Measurements from ENCODE around the gene TAS2R41. TPM values are rescaled to one million over a fixed set of nuclear protein-coding genes. Genes with fewer than 3 reads are reported as not detected.

The TAS2R41 gene
- total RNA-seq, 1 donor from 2014 or later = not detected

DNA sequence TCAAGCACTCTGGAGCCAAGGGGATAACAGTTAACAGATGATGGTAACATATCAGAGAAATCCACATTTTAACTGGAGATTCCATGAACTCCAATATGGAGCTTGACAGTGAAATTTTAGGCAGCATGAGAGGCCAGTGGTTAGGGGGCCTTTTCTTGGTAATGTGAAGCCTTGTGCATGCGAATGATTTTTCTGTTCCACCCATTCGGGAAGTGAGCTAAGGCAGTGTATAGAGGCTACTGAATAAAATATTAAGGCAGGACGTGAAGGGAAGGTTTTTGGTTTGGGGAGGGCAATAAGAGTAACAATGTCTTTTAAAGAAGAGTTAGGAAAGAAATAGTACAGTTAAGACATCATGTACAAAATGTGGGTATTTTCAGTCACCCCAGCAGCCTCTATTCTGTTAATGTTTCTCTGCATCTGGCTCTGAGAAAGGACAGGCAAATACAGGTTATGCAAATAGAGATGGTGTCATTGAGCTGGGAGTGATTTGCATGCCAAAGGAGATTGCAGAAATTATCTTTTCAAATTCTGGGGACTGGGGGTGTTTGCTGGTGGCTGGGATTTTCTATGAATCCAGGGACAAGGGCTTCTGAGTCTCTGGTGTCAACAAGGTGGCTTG lies 41.2 kb upstream of the TAS2R41 start:
- no peak overlapping the region for H3K4me3 ChIP-seq (ENCODE audit: low read depth, low read length)
- TF ChIP-seq, protein P1, sequence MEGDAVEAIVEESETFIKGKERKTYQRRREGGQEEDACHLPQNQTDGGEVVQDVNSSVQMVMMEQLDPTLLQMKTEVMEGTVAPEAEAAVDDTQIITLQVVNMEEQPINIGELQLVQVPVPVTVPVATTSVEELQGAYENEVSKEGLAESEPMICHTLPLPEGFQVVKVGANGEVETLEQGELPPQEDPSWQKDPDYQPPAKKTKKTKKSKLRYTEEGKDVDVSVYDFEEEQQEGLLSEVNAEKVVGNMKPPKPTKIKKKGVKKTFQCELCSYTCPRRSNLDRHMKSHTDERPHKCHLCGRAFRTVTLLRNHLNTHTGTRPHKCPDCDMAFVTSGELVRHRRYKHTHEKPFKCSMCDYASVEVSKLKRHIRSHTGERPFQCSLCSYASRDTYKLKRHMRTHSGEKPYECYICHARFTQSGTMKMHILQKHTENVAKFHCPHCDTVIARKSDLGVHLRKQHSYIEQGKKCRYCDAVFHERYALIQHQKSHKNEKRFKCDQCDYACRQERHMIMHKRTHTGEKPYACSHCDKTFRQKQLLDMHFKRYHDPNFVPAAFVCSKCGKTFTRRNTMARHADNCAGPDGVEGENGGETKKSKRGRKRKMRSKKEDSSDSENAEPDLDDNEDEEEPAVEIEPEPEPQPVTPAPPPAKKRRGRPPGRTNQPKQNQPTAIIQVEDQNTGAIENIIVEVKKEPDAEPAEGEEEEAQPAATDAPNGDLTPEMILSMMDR (conservative IDR thresholded peaks at IDR 0.05; ENCODE audit: low read depth, low read length) = no peak
- no peak for DNase-seq (ENCODE audit: low read depth)

- DNase-seq (ENCODE audit: low read depth) = no peak
- H3K4me3 ChIP-seq (ENCODE audit: low read depth, low read length) = no peak overlapping the region
- TF ChIP-seq, protein P1 (conservative IDR thresholded peaks at IDR 0.05; ENCODE audit: low read depth, low read length) = no peak
Measured at GRCh38 chr7:143437578-143437977, 40.1 kb upstream of the TAS2R41 start.

- no peak overlapping the region for H3K4me3 ChIP-seq (ENCODE audit: low read depth, low read length)
- no peak for DNase-seq (ENCODE audit: low read depth)
- TF ChIP-seq, protein P1 (conservative IDR thresholded peaks at IDR 0.05; ENCODE audit: low read depth, low read length) = no peak
Measured at GRCh38 chr7:143439866-143440265, 37.8 kb upstream of the TAS2R41 start.

- no peak within 1 kb of the TSS for H3K4me3 ChIP-seq (ENCODE audit: low read depth, low read length)
- TF ChIP-seq, protein P1 (conservative IDR thresholded peaks at IDR 0.05; ENCODE audit: low read depth, low read length) = no peak
- DNase-seq (ENCODE audit: low read depth) = no peak
Measured at GRCh38 chr7:143443153-143443552, 34.5 kb upstream of the TAS2R41 start, which contains the start of gene TAS2R60. TSS of gene TAS2R60 (plus strand) at chr7:143443453. CDS start at chr7:143443453, 0 bp downstream.

DNA sequence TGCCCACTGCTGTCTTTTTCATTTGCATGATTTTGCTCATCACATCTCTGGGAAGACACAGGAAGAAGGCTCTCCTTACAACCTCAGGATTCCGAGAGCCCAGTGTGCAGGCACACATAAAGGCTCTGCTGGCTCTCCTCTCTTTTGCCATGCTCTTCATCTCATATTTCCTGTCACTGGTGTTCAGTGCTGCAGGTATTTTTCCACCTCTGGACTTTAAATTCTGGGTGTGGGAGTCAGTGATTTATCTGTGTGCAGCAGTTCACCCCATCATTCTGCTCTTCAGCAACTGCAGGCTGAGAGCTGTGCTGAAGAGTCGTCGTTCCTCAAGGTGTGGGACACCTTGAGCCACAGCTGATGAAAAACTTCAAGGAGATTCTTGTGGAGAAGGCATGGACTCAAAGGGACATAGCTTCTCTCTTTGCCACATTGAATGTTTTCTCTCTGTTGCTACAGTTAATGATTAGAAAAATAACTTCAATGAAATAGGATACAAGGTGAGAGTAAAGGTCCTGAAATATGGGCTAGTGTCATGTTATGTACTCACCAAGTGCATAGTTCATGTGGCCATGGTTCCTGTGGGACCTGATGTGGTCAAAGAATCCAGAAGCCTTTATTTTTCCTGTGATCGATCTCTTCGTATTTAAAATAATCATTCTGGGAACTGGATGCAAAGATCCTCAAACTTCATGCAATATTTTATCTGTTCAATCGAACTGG lies 33.5 kb upstream of the TAS2R41 start:
- H3K4me3 ChIP-seq (ENCODE audit: low read depth, low read length) = no peak overlapping the region
- TF ChIP-seq, protein P1 (conservative IDR thresholded peaks at IDR 0.05; ENCODE audit: low read depth, low read length) = no peak
- no peak for DNase-seq (ENCODE audit: low read depth)

- DNase-seq (ENCODE audit: low read depth) = no peak
- no peak overlapping the region for H3K4me3 ChIP-seq (ENCODE audit: low read depth, low read length)
- TF ChIP-seq, protein P1 (conservative IDR thresholded peaks at IDR 0.05; ENCODE audit: low read depth, low read length) = no peak
Measured at GRCh38 chr7:143444785-143445184, 32.9 kb upstream of the TAS2R41 start.

Data from epithelial cell of proximal tubule (primary cell).